ES-I3 (cell line): ENCODE results near the gene DIPK1C.

Experiments used
- H3K36me3 ChIP-seq: 2 replicates; pipeline ENCODE4 v1.6.1; 2013; ENCODE audit warnings: mild to moderate bottlenecking, low read length, control low read depth, moderate library complexity; ENCODE audit not compliant: insufficient read depth
- H3K4me1 ChIP-seq: 2 replicates; pipeline ENCODE4 v1.6.1; 2013; ENCODE audit warnings: mild to moderate bottlenecking, control low read depth, low read length; ENCODE audit not compliant: insufficient read depth
- H3K9ac ChIP-seq: 2 replicates; pipeline ENCODE4 v1.6.1; 2013; ENCODE audit warnings: low read depth, mild to moderate bottlenecking, low read length, moderate library complexity
- H3K9me3 ChIP-seq: 2 replicates; pipeline ENCODE4 v1.6.1; 2013; ENCODE audit warnings: mild to moderate bottlenecking, low read length, moderate library complexity; ENCODE audit not compliant: control insufficient read depth, insufficient read depth

The DIPK1C gene

DNA sequence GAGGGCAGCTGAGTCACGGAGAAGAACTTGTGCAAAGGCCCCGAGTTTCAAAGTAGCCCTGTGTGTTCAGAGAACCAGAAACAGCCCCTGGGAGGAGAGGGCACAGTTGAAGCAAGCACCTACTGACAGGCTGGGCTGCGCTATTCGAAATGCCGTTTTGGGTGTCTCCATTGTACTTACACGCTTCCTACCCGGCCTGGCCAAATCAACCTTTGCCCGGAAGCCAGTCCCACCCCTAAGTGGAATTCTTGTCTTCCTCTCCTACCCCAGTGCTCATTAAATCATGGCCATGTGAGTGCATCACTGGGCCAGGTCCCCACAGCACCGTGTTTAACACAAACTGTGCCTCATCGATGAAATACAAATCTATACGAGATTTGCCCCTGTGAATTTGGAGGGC, 6.0 kb downstream of the DIPK1C start:
- no peaks in the 10 kb centered on the region for H3K9me3 ChIP-seq
- H3K36me3 ChIP-seq = no peaks in the 10 kb centered on the region
- no peaks in the 10 kb centered on the region for H3K4me1 ChIP-seq
- no peak overlapping the region for H3K9ac ChIP-seq

DNA sequence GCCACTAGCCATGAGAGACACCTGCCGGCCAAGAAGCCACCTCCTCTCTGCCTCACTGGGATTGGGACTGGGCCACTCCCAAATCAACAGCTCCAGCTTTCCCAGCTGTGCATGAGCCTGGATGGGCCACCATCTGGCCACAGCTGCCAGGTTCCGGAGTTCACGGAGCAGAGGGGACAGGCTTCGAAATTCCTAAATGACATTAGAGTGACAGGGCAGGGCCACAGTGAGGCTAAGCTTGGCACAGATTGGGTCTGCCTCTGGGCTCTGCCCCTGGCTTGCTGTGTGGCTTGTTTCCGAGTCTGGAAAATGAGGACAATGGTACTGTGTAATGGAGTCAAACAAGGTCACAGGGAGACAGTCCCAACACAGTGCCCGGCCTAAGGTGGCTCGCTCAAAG, 6.5 kb downstream of the DIPK1C start:
- no peaks in the 10 kb centered on the region for H3K36me3 ChIP-seq
- H3K9ac ChIP-seq = no peak overlapping the region
- no peaks in the 10 kb centered on the region for H3K9me3 ChIP-seq
- H3K4me1 ChIP-seq = no peaks in the 10 kb centered on the region

DNA sequence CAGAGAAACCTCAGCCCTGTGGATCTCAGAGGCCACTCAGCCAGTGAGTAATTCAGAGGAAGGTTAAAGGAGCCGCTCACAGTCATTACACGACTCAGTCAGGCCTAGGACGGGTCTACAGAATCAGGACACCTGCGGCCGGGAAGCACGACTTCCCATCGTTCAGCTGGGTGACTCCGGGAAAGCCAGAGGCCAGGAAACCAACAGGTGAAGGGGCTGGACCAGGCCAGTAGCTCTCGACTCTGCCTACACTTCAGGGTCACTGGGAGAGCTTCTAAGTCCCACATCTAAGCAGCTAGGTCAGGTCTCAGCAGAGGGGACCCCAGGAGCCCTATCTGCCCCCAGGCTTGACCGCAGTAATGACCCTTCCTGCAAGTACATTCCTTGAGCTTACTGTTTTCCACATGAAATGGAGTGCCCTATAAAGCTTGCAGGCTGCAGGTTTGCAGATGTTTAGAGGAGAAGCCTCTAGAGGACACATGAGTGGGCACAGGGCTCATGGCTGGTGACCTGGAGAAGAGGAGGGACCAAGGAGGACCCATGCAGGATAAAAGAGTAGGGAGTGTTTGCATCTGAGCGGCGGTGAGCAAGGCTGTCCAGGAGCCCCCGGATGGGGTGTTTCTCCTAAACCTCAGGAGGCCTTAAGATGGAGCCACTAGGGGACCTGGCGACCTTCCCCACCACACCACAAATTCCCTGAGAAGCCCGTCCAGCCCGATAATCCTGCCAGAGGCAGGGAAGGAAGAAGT, 9.5 kb downstream of the DIPK1C start:
- H3K36me3 ChIP-seq = no peaks in the 10 kb centered on the region
- no peak overlapping the region for H3K9ac ChIP-seq
- no peaks in the 10 kb centered on the region for H3K4me1 ChIP-seq
- no peaks in the 10 kb centered on the region for H3K9me3 ChIP-seq

DNA sequence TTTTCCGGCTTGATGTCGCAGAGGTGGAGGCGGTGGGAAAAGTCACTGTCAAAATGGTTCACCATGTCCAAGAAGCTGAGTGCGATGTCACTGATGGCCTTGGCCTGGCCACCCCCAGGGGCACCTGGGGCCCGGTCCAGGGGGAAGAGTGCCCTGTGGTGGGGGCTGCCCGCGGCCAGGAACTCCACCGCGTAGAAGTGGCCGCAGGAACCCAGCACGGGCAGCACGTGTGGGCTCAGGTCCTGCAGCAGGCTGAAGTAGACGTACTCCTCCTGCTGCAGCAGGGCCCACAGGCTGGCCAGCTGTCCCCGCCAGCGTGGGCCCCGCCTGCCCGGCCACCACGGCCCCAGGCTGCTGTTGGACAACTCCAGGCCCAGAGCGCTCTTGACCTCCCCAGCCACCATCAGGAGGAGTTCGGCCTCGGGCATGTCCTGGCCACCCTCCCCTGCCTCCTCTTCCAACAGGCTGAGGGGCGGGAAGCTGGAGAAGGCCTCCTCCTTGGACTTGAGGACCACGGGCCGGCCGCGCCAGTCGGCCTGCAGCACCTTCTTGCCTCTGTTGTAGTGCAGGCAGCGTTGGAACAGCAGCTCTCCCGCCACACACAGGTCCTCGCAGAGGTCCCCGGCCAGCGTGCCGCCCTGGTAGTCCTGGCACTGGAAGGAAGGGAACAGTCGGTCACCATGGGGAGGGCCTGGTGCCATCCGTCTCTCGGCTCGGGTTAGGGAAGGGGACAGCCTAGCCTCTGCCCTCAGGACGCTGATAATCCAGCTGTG, 10.3 kb downstream of the DIPK1C start:
- Histone ChIP-seq H3K9ac (no peak overlapping the region), H3K36me3 (no peaks in the 10 kb centered on the region), H3K9me3 (no peaks in the 10 kb centered on the region), H3K4me1 (no peaks in the 10 kb centered on the region)

GRCh38 chr18:74446178-74446577, 10.9 kb downstream of the DIPK1C start:
- Histone ChIP-seq H3K9me3 (no peaks in the 10 kb centered on the region), H3K36me3 (no peaks in the 10 kb centered on the region), H3K4me1 (no peaks in the 10 kb centered on the region), H3K9ac (no peak overlapping the region)

- Histone ChIP-seq H3K9me3 (no peaks in the 10 kb centered on the region), H3K4me1 (no peaks in the 10 kb centered on the region), H3K36me3 (no peaks in the 10 kb centered on the region), H3K9ac (no peak overlapping the region)
Observed at GRCh38 chr18:74445585-74445984, 11.5 kb downstream of the DIPK1C start.

DNA sequence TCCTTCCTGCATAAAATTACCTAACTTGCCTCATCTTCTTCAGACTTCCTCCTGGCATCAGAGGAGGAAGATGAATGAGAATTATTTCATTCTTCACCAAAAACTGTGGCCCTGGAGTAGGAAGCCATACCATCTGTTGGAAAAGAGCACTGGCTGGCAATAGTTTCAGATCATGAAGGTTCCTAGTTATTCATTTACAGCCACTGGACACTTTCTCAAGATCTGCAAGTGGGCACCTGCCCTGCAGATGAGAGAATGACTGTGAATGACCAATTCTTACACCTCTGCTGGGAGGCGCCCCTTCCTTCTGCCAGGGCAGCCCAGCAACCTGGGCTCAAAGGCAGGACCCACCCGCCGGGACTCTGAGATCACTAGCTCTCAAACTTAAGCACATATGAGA, 13.0 kb downstream of the DIPK1C start:
- Histone ChIP-seq H3K9me3 (no peaks in the 10 kb centered on the region), H3K36me3 (no peaks in the 10 kb centered on the region), H3K4me1 (no peaks in the 10 kb centered on the region), H3K9ac (no peak overlapping the region)

DNA sequence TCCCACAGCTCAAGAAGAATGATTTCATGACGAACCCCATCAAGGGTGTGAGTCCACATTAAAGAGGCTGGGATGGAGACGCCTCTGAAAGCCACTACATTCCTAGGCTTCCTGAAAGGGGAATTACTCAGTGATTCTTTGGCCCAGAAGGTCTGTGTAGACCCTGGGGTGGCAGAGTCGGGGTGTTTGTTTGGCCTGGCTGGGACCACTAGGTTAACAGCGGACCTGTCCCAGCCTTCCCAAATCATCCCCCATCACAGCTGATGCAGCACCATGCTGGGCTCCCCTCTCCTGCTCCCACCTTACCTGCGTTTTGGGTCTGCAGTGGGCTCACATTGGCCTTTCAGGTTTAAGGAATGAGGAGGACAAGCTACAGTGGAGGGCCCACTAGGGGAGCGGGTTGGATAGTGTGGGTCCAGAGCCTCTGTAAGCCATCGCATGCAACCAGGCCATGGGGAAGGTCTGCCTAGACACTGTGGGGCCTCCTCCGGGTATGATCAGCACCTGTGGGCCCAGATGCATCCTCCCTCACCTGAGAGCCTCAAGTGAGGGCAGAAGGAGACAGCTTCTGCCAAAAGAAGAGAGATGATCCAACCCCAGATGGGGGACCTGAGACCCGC, 16.2 kb downstream of the DIPK1C start:
- Histone ChIP-seq H3K36me3 (no peaks in the 10 kb centered on the region), H3K4me1 (0 out of 2 replicates have a peak, but pooled peaks cover 6% of the 10 kb centered on the region), H3K9me3 (no peaks in the 10 kb centered on the region), H3K9ac (no peak overlapping the region)

GRCh38 chr18:74438091-74438490, 19.0 kb downstream of the DIPK1C start:
- 0 out of 2 replicates have a peak, but pooled peaks cover 6% of the 10 kb centered on the region for H3K4me1 ChIP-seq
- no peaks in the 10 kb centered on the region for H3K36me3 ChIP-seq
- no peaks in the 10 kb centered on the region for H3K9me3 ChIP-seq
- H3K9ac ChIP-seq = no peak overlapping the region

DNA sequence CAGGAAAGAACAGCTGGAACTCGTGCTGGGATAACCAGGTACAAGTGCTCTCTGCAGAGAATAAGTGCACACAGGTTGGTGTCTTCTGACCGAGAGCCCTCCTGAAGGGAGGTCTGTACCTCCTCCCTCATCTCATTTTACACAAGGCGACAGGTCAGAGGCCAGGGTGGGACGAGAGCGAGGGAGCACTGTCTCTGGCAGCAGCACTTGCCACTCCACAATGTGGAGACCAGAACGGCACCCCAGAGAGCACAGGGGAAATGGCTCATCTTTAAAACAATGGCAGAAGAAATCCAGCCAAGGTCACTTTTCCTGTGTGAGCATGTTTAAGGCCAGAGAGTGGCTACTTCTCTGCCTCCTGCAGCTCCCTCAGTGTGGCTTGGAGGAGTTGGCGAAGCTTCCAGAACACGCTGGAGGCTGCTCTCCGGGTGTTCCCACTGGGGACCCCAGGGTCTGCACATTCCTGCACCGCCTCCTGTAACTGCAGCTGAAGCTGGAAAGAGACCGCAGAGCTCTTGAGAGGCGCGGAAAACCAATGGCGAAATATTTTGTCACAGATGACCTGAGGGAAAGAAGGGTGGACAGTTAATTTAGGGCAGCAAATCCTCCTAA, 20.8 kb downstream of the DIPK1C start:
- H3K4me1 ChIP-seq = 0 out of 2 replicates have a peak, but pooled peaks cover 6% of the 10 kb centered on the region
- no peak overlapping the region for H3K9ac ChIP-seq
- H3K9me3 ChIP-seq = no peaks in the 10 kb centered on the region
- no peaks in the 10 kb centered on the region for H3K36me3 ChIP-seq

DNA sequence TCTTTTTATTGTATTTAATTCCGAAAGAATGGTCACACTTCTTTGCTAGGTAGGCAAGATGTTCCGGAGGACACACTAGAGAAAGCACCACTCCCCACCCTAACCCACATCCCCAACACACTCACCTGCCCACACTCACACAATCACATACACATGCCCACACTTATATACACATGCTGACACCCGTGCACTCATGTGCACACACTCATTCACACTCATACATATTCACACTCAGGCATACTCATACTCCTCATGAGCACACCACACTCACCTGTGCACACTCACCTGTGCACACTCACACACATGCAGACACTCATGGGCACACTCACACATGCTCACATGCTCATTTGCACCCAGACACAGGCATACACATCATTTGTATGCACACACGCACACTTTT, 21.4 kb downstream of the DIPK1C start:
- H3K9me3 ChIP-seq = no peaks in the 10 kb centered on the region

GRCh38 chr18:74434466-74434865, 22.6 kb downstream of the DIPK1C start:
- Histone ChIP-seq H3K36me3 (no peaks in the 10 kb centered on the region), H3K4me1 (0 out of 2 replicates have a peak, but pooled peaks cover 6% of the 10 kb centered on the region), H3K9me3 (no peaks in the 10 kb centered on the region), H3K9ac (no peak overlapping the region)

More for the DNA sequence above, 21.4 kb downstream of the DIPK1C start:
- H3K4me1 ChIP-seq = 0 out of 2 replicates have a peak, but pooled peaks cover 6% of the 10 kb centered on the region
- H3K36me3 ChIP-seq = no peaks in the 10 kb centered on the region
- H3K9ac ChIP-seq = no peak overlapping the region

- no peaks in the 10 kb centered on the region for H3K9me3 ChIP-seq
- no peak overlapping the region for H3K9ac ChIP-seq
- no peaks in the 10 kb centered on the region for H3K4me1 ChIP-seq
- no peaks in the 10 kb centered on the region for H3K36me3 ChIP-seq
Observed at GRCh38 chr18:74430806-74431571, 26.1 kb downstream of the DIPK1C start.

DNA sequence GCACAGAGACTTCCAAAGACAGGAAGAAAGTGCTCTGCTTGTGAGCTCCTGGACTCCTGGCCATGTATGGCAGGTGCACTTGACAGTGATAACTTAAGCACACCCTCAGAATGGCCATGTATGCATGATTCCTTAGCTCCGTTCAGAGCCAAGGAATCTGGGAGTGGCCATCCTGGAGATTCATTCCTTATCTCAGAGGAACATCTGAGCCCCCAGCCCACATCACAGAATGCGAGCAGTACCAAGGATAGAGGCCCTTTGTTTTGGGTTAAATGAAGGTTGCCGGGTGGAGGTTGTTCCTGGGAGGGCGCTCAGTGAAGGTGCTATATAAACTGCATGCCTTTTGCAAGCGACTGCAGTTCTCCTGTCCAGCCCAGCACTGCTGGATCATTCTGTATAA, 26.9 kb downstream of the DIPK1C start:
- no peaks in the 10 kb centered on the region for H3K9me3 ChIP-seq
- H3K9ac ChIP-seq = no peak overlapping the region
- H3K4me1 ChIP-seq = no peaks in the 10 kb centered on the region
- H3K36me3 ChIP-seq = no peaks in the 10 kb centered on the region
